HepG2 (cell line): ENCODE measurements around the gene HOXA11. TPM values are rescaled to one million over a fixed set of nuclear protein-coding genes. Genes with fewer than 3 reads are reported as not detected.

Experiments
- ATAC-seq: fragments of 200-7000 bp; cut with Tn5 transposase; 3 replicates; pipeline ENCODE4 v1.9.1; 2020; ENCODE audit warnings: mild to moderate bottlenecking, moderate library complexity
- BruUV-seq: library from RNA; stranded (reverse); fragments of 400-500 nt; replicated peaks from 2 replicates; lab custom pipeline; 2021; lab: Mats Ljungman, UMichigan
- CTCF ChIA-PET: fragments of 300-600 bp; formaldehyde crosslinking; extraction: SDS; loops from one replicate; lab custom pipeline; 2021; ENCODE audit warnings: low total read pairs, inconsistent platforms, low intra/inter-chr PET ratio; lab: Yijun Ruan, JAX
- POLR2A ChIA-PET: fragments of 350-600 bp; sonication (Branson Sonifier 250); formaldehyde crosslinking; loops from one replicate; lab custom pipeline; 2020; ENCODE audit warnings: antibody characterized with exemption, inconsistent platforms; lab: Yijun Ruan, JAX
- DNase-seq: peaks from one replicate; pipeline ENCODE4 v3.0.0-alpha.2; 2015; ENCODE audit warnings: low spot score
- FAIRE-seq: peaks from 3 replicates; lab custom pipeline; 2011; peaks lifted over from hg19 to GRCh38; lab: Jason Lieb, UNC
- H2AFZ ChIP-seq: one replicate; pipeline ENCODE4 v1.6.1; 2011; ENCODE audit warnings: low read length, inconsistent platforms
- H3K27ac ChIP-seq: fragments of 300-600 bp; 3 replicates; pipeline ENCODE4 v1.8.0; 2011; ENCODE audit warnings: mixed run types, mild to moderate bottlenecking, mixed read lengths, low read length, inconsistent platforms; ENCODE audit not compliant: insufficient read depth; ENCODE audit errors: extremely low read length
- H3K27me3 ChIP-seq, 2 experiments: fragments of 200-600 bp in 1 of 2; 2 replicates in 1 of 2; 3 replicates in 1 of 2; pipeline versions ENCODE4 v1.6.0 to v1.8.0; 2011; ENCODE audit warnings: low read length in 2 of 2, mild to moderate bottlenecking in 2 of 2, moderate library complexity in 2 of 2, inconsistent platforms in 1 of 2; ENCODE audit not compliant: insufficient read depth in 2 of 2, control insufficient read depth in 1 of 2
- H3K36me3 ChIP-seq, 2 experiments: fragments of 200-600 bp in 1 of 2; replicated peaks in 1 of 2; 2 replicates in 1 of 2; 3 replicates in 1 of 2; pipeline versions ENCODE4 v1.5.1 to v1.8.0; 2011; ENCODE audit warnings: low read length in 2 of 2, inconsistent platforms in 1 of 2; ENCODE audit not compliant: insufficient read depth in 2 of 2, control insufficient read depth in 1 of 2
- H3K4me1 ChIP-seq: 2 replicates; pipeline ENCODE4 v1.5.1; 2012; ENCODE audit warnings: low read length, inconsistent platforms; ENCODE audit not compliant: insufficient read depth
- H3K4me2 ChIP-seq: 2 replicates; pipeline ENCODE4 v1.6.0; 2011; ENCODE audit warnings: low read depth, low read length, inconsistent platforms
- H3K4me3 ChIP-seq, 3 experiments: fragments of 200-600 bp in 1 of 3; sonication (generic), shearing (Covaris generic) in 1 of 3; replicated peaks in 1 of 3; 2 replicates each; pipeline ENCODE4 v1.5.1; 2011 to 2016; ENCODE audit warnings: low read length in 3 of 3, inconsistent platforms in 2 of 3, low read depth in 2 of 3, mild to moderate bottlenecking in 2 of 3, control low read depth in 1 of 3, mixed read lengths in 1 of 3; ENCODE audit not compliant: insufficient read depth in 1 of 3
- H3K79me2 ChIP-seq: one replicate; pipeline ENCODE4 v1.6.1; 2011; ENCODE audit warnings: low read length, inconsistent platforms; ENCODE audit not compliant: insufficient read depth
- H3K9ac ChIP-seq: 2 replicates; pipeline ENCODE4 v1.6.0; 2011; ENCODE audit warnings: mild to moderate bottlenecking, low read depth, low read length, inconsistent platforms; ENCODE audit not compliant: insufficient read depth
- H3K9me3 ChIP-seq: 2 replicates; pipeline ENCODE4 v1.5.1; 2012; ENCODE audit warnings: mild to moderate bottlenecking, low read length
- H4K20me1 ChIP-seq: 2 replicates; pipeline ENCODE4 v1.6.0; 2011; ENCODE audit warnings: inconsistent platforms, mild to moderate bottlenecking, low read length, moderate library complexity; ENCODE audit not compliant: insufficient read depth
- ETV5 ChIP-seq: IDR thresholded peaks from 2 replicates; pipeline ENCODE4 v1.6.1; 2018; ENCODE audit warnings: missing biosample characterization, missing genetic modification reagents, inconsistent platforms, borderline replicate concordance
- HES4 ChIP-seq: sonication (generic); formaldehyde crosslinking; IDR thresholded peaks from 2 replicates; pipeline ENCODE4 v1.9.0; 2021; ENCODE audit warnings: mild to moderate bottlenecking, missing genetic modification reagents, borderline replicate concordance
- SNRNP70 ChIP-seq: fragments of 200-400 bp; formaldehyde crosslinking; IDR thresholded peaks from 2 replicates; pipeline ENCODE4 v1.6.1; 2017; ENCODE audit warnings: mild to moderate bottlenecking, low read depth, low read length, moderate library complexity
- ZNF326 ChIP-seq: sonication (generic); formaldehyde crosslinking; IDR thresholded peaks from 2 replicates; pipeline ENCODE4 v1.4.0; 2020; ENCODE audit warnings: missing genetic modification reagents, borderline replicate concordance
- ZNF607 ChIP-seq: sonication (generic); formaldehyde crosslinking; IDR thresholded peaks from 2 replicates; pipeline ENCODE4 v1.5.1; 2020; ENCODE audit warnings: missing genetic modification reagents, mild to moderate bottlenecking, borderline replicate concordance
- WGBS: methylation state at CpG from one replicate; pipeline ENCODE4 v1.1.6; 2017; ENCODE audit warnings: low lambda C conversion rate; 5-methylcytosine and 5-hydroxymethylcytosine counted together
- in situ Hi-C: cut with HindIII; loops from 2 replicates; pipeline ENCODE4 v1.10.0; 2017; ENCODE audit warnings: low pct_unique_long_range_greater_than_20kb; ENCODE audit not compliant: extremely low pct_ligation_motif_present
- intact Hi-C: fragments of 100-400 bp; cut with micrococcal nuclease; formaldehyde crosslinking; loops from one replicate; pipeline ENCODE4 v1.10.0; 2022; ENCODE audit not compliant: unreplicated experiment
- polyA plus RNA-seq, 8 experiments: library from polyadenylated mRNA; depleted of rRNA in 3 of 8; stranded (reverse) in 7 of 8; unstranded in 1 of 8; fragments of >200 nt; fragmentation: Illumina TruSeq in 4 of 8; extraction: Trizol in 4 of 8; gene quantifications; 2 replicates each; pipeline versions ENCODE4 v1.2.1 to v1.2.3, GENCODE V29; 2011 to 2016; ENCODE audit warnings: low read depth in 4 of 8, missing spikeins in 1 of 8, mixed read lengths in 1 of 8; ENCODE audit not compliant: insufficient read depth in 1 of 8
- total RNA-seq, 5 experiments: library from RNA; depleted of rRNA; stranded (reverse); fragments of >200 nt; fragmentation: Illumina TruSeq; extraction: Trizol; gene quantifications; 2 replicates each; pipeline ENCODE4 v1.2.3, GENCODE V29; 2016; ENCODE audit warnings: low read depth in 1 of 5
- TF ChIP-seq, protein P1 (sequence below): IDR thresholded peaks from 2 replicates; pipeline ENCODE4 v1.6.1; 2018; ENCODE audit warnings: missing genetic modification reagents, mild to moderate bottlenecking, missing compliant biosample characterization

Gene HOXA11
- total and polyA plus RNA-seq, 2 of the 13 experiments (the other 11 are each of a cell fraction or from before 2014, with no cell fraction given): not detected

DNA sequence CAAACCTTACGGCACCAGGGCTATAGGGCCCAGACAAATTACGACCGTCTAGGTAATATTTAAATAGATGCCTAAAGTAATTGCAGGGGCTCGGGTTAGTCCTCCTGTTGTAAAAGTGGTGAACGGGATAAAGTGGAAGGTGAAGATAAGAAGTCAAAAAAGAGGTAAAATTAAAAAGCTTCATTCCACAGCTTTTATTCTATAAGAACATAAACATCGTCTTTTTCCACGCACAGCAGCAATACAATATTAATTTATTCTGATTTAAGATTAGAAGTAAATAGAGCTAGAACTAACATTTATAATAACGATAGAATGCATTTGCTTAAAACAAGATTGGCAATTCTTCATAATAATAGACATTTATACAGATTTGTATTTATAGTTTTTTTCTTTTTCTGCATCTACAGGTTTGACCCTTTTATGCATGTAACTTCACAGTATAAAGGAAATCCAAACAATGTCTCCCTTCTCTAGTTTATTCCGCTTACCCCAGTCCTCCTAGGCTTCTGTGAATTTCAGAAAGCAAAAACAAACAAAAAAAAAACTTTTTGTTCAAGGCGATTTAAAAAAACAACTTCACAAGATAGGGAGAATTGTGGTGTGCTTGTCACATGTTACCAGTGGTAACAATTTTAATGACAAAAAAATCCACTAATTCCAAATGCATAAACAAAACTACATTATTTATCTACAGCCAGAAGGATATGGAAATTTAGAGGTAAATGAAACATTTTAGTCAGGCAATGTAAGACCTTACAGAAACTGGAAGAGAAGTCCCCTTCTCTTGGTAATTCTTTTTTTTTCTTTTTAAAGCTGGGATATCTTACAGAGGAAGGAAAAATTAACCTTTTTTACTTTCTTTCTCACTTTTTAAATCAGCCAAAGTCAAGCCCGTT lies 14.4 kb downstream of the HOXA11 start:
- H3K79me2 ChIP-seq: no peaks in the 10 kb centered on the region
- no peak overlapping the region for H3K4me3 ChIP-seq
- H3K27me3 ChIP-seq: peaks cover 0 to 56% of the 10 kb centered on the region in 2 experiments
- TF ChIP-seq ETV5 (CRISPR knock-in tag) (no peak), ZNF326 (CRISPR knock-in tag) (no peak), HES4 (CRISPR knock-in tag) (no peak), ZNF607 (no peak), SNRNP70 (no peak)
- TF ChIP-seq, protein P1, sequence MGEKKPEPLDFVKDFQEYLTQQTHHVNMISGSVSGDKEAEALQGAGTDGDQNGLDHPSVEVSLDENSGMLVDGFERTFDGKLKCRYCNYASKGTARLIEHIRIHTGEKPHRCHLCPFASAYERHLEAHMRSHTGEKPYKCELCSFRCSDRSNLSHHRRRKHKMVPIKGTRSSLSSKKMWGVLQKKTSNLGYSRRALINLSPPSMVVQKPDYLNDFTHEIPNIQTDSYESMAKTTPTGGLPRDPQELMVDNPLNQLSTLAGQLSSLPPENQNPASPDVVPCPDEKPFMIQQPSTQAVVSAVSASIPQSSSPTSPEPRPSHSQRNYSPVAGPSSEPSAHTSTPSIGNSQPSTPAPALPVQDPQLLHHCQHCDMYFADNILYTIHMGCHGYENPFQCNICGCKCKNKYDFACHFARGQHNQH (CRISPR knock-in tag): no peak
- POLR2A ChIA-PET: no interaction called here
- no TSS peak for BruUV-seq
- DNase-seq (no peak), ATAC-seq (no peak), FAIRE-seq (peak; percentile 59)
- H3K36me3 ChIP-seq: no peaks in the 10 kb centered on the region
- WGBS: 73% methylated on average over 11 of the region's 11 CpGs
- no peaks in the 10 kb centered on the region for H3K9me3 ChIP-seq
- H3K4me1 ChIP-seq: peaks cover 18% of the 10 kb centered on the region
- H3K4me2 ChIP-seq: peak overlapping the region; percentile 41
- no peak overlapping the region for H3K27ac ChIP-seq
- H3K9ac ChIP-seq: no peak overlapping the region
- in situ Hi-C loops: loop anchor here (25.0 kb wide), 1 partner anchor 1083 kb away; no protein-coding TSS in a partner anchor
- intact Hi-C loops: no loop called here
- H4K20me1 ChIP-seq: no peaks in the 10 kb centered on the region
- H2AFZ ChIP-seq: no peak overlapping the region
- CTCF ChIA-PET: no interaction called here
